ENCODE measurements around the gene RYR1.
A peak's percentile ranks its signal among the peaks of the same experiment; 100 is the strongest.
"Not testable (repeated sequence)": the region's sequence is repeated elsewhere in the genome, so short reads cannot be mapped to it uniquely, and the experiment has no call there.

RYR1 gene

GRCh38 chr19:38626401-38626800 lies 192.9 kb downstream of the RYR1 start:
- DNase-seq, result no peak

- no peak for DNase-seq
Observed at GRCh38 chr19:38629568-38629967, 196.1 kb downstream of the RYR1 start.

DNA sequence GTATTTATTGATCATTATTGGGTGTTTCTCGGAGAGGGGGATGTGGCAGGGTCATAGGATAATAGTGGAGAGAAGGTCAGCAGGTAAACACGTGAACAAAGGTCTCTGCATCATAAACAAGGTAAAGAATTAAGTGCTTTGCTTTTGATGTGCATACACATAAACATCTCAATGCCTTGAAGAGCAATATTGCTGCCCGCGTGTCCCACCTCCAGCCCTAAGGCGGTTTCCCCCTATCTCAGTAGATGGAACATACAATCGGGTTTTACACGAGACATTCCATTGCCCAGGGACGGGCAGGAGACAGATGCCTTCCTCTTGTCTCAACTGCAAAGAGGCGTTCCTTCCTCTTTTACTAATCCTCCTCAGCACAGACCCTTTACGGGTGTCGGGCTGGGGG lies 197.8 kb downstream of the RYR1 start:
- not testable (repeated sequence) for DNase-seq

DNA sequence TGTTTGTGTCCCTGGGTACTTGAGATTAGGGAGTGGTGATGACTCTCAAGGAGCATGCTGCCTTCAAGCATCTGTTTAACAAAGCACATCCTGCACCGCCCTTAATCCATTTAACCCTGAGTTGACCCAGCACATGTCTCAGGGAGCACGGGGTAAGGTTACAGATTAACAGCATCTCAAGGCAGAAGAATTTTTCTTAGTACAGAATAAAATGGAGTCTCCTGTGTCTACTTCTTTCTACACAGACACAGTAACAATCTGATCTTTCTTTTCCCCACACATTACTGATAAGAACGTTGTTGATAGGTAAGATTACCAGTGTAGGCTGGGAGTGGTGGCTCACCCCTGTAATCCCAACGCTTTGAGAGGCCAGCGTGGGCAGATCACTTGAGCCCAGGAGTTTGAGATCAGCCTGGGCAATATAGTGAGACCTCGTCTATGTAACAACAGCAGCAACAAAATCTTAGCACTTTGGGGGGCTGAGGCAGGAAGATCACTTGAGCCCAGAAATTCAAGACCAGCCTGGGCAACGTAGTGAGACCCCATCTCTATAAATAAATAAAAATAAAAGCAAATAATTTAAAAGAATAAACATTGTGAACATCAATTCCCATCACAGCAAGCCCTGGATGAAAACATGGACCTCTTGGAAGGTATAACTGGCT lies 198.5 kb downstream of the RYR1 start:
- not testable (repeated sequence) for DNase-seq

DNA sequence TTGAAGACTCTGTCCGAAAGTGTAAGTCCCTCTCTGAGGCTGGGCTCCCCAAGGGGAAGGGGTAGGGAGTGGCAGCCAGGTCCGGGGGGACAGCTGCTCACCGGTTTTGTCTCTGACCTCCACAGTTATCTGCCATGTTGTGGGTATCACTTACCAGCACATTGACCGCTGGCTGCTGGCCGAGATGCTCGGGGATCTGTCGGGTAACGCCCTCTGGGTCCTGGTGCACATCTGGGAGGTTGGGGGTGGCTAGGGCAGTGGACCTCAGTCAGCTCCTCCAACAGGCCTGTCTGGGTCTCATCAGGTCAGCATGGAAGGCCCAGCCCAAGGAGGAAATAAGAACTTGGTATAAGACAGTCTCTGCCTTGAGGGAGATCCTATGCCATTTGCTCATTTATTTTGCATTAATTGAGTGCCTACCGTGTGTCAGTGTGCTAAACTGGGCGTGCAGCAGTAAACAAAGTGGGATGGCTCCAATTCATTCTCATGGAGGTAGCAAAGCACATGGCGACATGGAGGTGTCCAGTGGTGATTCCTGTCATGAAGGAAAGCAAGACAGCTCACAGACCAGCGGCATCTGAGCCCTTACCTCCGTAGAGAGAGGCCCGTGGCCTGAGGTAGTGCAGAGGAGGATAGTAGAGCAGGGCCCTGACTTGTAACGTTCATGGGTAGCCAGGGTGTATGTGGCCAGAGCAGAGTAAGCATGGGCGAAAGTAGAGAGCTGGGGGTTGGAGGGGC lies 199.2 kb downstream of the RYR1 start:
- no peak for DNase-seq

GRCh38 chr19:38634757-38635482 lies 201.4 kb downstream of the RYR1 start:
- peak; percentile 52 to 54 for DNase-seq

GRCh38 chr19:38635483-38636399 lies 202.2 kb downstream of the RYR1 start:
- no peak for DNase-seq

Data from Kasumi-1 (cell line).